Measurements from ENCODE around the gene ALPP. TPM values are rescaled to one million over a fixed set of nuclear protein-coding genes. Genes with fewer than 3 reads are reported as not detected.
"Not testable (repeated sequence)": the region's sequence is repeated elsewhere in the genome, so short reads cannot be mapped to it uniquely, and the experiment has no call there.

ALPP gene
- polyA plus RNA-seq, 3 donors, result not detected

GRCh38 chr2:232368311-232368731 is 10.2 kb upstream of the ALPP start:
- peaks cover 5 to 8% of the 10 kb centered on the region in 2 donors for H3K4me1 ChIP-seq (ENCODE audit: control insufficient read depth in 1 of 2, insufficient read depth in 2 of 2, low read length in 2 of 2)
- no peak overlapping the region for H3K9ac ChIP-seq (ENCODE audit: insufficient read depth, low read length, poor library complexity, severe bottlenecking)
- H3K4me3 ChIP-seq (replicated peaks in 1 of 3; ENCODE audit: low read depth in 2 of 3, low read length in 3 of 3), result no peak overlapping the region
- H3K27me3 Mint-ChIP-seq (ENCODE audit: low read depth in 3 of 3), result peaks cover 0 to 5% (median 2%) of the 10 kb centered on the region in 3 donors
- H3K4me1 Mint-ChIP-seq, result peaks cover 18% of the 10 kb centered on the region
- intact Hi-C loops (cut with micrococcal nuclease), result no loop called here
- no peaks in the 10 kb centered on the region for H3K27me3 ChIP-seq (ENCODE audit: control insufficient read depth in 2 of 2, insufficient read depth in 2 of 2, low read length in 2 of 2)
- H3K4me2 ChIP-seq (replicated peaks; ENCODE audit: extremely low read depth, low read length, poor library complexity, severe bottlenecking), result no peak overlapping the region
- 88% methylated on average over 13 of the region's 15 CpGs for WGBS (ENCODE audit: insufficient coverage)
- no peak overlapping the region for H3K4me3 Mint-ChIP-seq
- H3K36me3 ChIP-seq (replicated peaks in 1 of 2; ENCODE audit: control insufficient read depth in 1 of 2, insufficient read depth in 2 of 2, low read length in 2 of 2), result no peaks in the 10 kb centered on the region
- H3K9me3 Mint-ChIP-seq, result peaks cover 0 to 3% (median 0%) of the 10 kb centered on the region in 7 donors
- H3K36me3 Mint-ChIP-seq, result no peaks in the 10 kb centered on the region
- H3K27ac Mint-ChIP-seq, result no peak overlapping the region
- no peaks in the 10 kb centered on the region for H4K20me1 ChIP-seq (ENCODE audit: insufficient read depth, low read length)
- no peak for DNase-seq
- H3K9me3 ChIP-seq (replicated peaks in 1 of 2; ENCODE audit: control insufficient read depth in 1 of 2, insufficient read depth in 1 of 2, low read length in 2 of 2), result no peaks in the 10 kb centered on the region
- no peaks in the 10 kb centered on the region for H3K79me2 ChIP-seq (ENCODE audit: insufficient read depth, low read length)
- no peak overlapping the region for H2AFZ ChIP-seq (ENCODE audit: insufficient read depth, low read depth, low read length, poor library complexity, severe bottlenecking)
- no peak overlapping the region for H3K27ac ChIP-seq (ENCODE audit: low read depth in 1 of 2, low read length in 2 of 2)
- no peak for TF ChIP-seq CTCF (IDR thresholded peaks at IDR 0.05)

- no peaks in the 10 kb centered on the region for H3K36me3 Mint-ChIP-seq
- H3K4me3 ChIP-seq (replicated peaks in 1 of 3; ENCODE audit: low read depth in 2 of 3, low read length in 3 of 3), result no peak overlapping the region
- H3K27me3 Mint-ChIP-seq (ENCODE audit: low read depth in 3 of 3), result peaks cover under 1 to 5% (median 1%) of the 10 kb centered on the region in 3 donors
- 62% methylated on average over 10 of the region's 15 CpGs for WGBS (ENCODE audit: insufficient coverage)
- H3K9me3 ChIP-seq (replicated peaks in 1 of 2; ENCODE audit: control insufficient read depth in 1 of 2, insufficient read depth in 1 of 2, low read length in 2 of 2), result no peaks in the 10 kb centered on the region
- H3K4me2 ChIP-seq (replicated peaks; ENCODE audit: extremely low read depth, low read length, poor library complexity, severe bottlenecking), result no peak overlapping the region
- H3K27me3 ChIP-seq (ENCODE audit: control insufficient read depth in 2 of 2, insufficient read depth in 2 of 2, low read length in 2 of 2), result no peaks in the 10 kb centered on the region
- no peak for DNase-seq
- no peaks in the 10 kb centered on the region for H4K20me1 ChIP-seq (ENCODE audit: insufficient read depth, low read length)
- no peak overlapping the region for H3K4me3 Mint-ChIP-seq
- peaks cover 9% of the 10 kb centered on the region for H3K4me1 Mint-ChIP-seq
- no peaks in the 10 kb centered on the region for H3K79me2 ChIP-seq (ENCODE audit: insufficient read depth, low read length)
- H3K9ac ChIP-seq (ENCODE audit: insufficient read depth, low read length, poor library complexity, severe bottlenecking), result no peak overlapping the region
- H3K9me3 Mint-ChIP-seq, result no peaks in the 10 kb centered on the region
- no peaks in the 10 kb centered on the region for H3K4me1 ChIP-seq (ENCODE audit: control insufficient read depth in 1 of 2, insufficient read depth in 2 of 2, low read length in 2 of 2)
- H3K27ac Mint-ChIP-seq, result no peak overlapping the region
- no peaks in the 10 kb centered on the region for H3K36me3 ChIP-seq (replicated peaks in 1 of 2; ENCODE audit: control insufficient read depth in 1 of 2, insufficient read depth in 2 of 2, low read length in 2 of 2)
- intact Hi-C loops (cut with micrococcal nuclease), result no loop called here
- H2AFZ ChIP-seq (ENCODE audit: insufficient read depth, low read depth, low read length, poor library complexity, severe bottlenecking), result no peak overlapping the region
- TF ChIP-seq CTCF (IDR thresholded peaks at IDR 0.05), result no peak
- no peak overlapping the region for H3K27ac ChIP-seq (ENCODE audit: low read depth in 1 of 2, low read length in 2 of 2)
Measured at GRCh38 chr2:232369126-232369951, 9.2 kb upstream of the ALPP start.

- H3K4me3 Mint-ChIP-seq; H4K20me1 ChIP-seq (ENCODE audit: insufficient read depth, low read length); H3K4me1 Mint-ChIP-seq; H3K27ac Mint-ChIP-seq; DNase-seq; H3K27me3 Mint-ChIP-seq (ENCODE audit: low read depth in 3 of 3); H3K27me3 ChIP-seq (ENCODE audit: control insufficient read depth in 2 of 2, insufficient read depth in 2 of 2, low read length in 2 of 2); H3K9ac ChIP-seq (ENCODE audit: insufficient read depth, low read length, poor library complexity, severe bottlenecking); H3K36me3 Mint-ChIP-seq; H2AFZ ChIP-seq (ENCODE audit: insufficient read depth, low read depth, low read length, poor library complexity, severe bottlenecking); H3K4me3 ChIP-seq (replicated peaks in 1 of 3; ENCODE audit: low read depth in 2 of 3, low read length in 3 of 3); H3K27ac ChIP-seq (ENCODE audit: low read depth in 1 of 2, low read length in 2 of 2); H3K79me2 ChIP-seq (ENCODE audit: insufficient read depth, low read length); H3K9me3 ChIP-seq (replicated peaks in 1 of 2; ENCODE audit: control insufficient read depth in 1 of 2, insufficient read depth in 1 of 2, low read length in 2 of 2); H3K9me3 Mint-ChIP-seq; H3K36me3 ChIP-seq (replicated peaks in 1 of 2; ENCODE audit: control insufficient read depth in 1 of 2, insufficient read depth in 2 of 2, low read length in 2 of 2); intact Hi-C loops (cut with micrococcal nuclease); H3K4me1 ChIP-seq (ENCODE audit: control insufficient read depth in 1 of 2, insufficient read depth in 2 of 2, low read length in 2 of 2); H3K4me2 ChIP-seq (replicated peaks; ENCODE audit: extremely low read depth, low read length, poor library complexity, severe bottlenecking): not testable (repeated sequence)
- WGBS (ENCODE audit: insufficient coverage), result no CpG with 5 or more reads among the region's 12 CpGs
Measured at GRCh38 chr2:232370007-232370406, 8.5 kb upstream of the ALPP start.

All from CD14-positive monocyte (primary cell).